ENCODE measurements around the gene ATF7.

ATF7 gene

GRCh38 chr12:53543539-53543938 is 82.6 kb downstream of the ATF7 start:
- no peaks in the 10 kb centered on the region for H3K9me3 ChIP-seq (ENCODE audit: insufficient read depth, low read length)
- no peak overlapping the region for H3K4me3 ChIP-seq (ENCODE audit: low read length)
- TF ChIP-seq, protein P1, sequence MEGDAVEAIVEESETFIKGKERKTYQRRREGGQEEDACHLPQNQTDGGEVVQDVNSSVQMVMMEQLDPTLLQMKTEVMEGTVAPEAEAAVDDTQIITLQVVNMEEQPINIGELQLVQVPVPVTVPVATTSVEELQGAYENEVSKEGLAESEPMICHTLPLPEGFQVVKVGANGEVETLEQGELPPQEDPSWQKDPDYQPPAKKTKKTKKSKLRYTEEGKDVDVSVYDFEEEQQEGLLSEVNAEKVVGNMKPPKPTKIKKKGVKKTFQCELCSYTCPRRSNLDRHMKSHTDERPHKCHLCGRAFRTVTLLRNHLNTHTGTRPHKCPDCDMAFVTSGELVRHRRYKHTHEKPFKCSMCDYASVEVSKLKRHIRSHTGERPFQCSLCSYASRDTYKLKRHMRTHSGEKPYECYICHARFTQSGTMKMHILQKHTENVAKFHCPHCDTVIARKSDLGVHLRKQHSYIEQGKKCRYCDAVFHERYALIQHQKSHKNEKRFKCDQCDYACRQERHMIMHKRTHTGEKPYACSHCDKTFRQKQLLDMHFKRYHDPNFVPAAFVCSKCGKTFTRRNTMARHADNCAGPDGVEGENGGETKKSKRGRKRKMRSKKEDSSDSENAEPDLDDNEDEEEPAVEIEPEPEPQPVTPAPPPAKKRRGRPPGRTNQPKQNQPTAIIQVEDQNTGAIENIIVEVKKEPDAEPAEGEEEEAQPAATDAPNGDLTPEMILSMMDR (IDR thresholded peaks at IDR 0.05; ENCODE audit: low read depth, low read length): peak; percentile 81
- TF ChIP-seq EZH2phosphoT487 (IDR thresholded peaks at IDR 0.05; ENCODE audit: low read depth): no peak
- H3K4me2 ChIP-seq (ENCODE audit: low read length): peak overlapping the region; percentile 23
- H3K4me1 ChIP-seq (ENCODE audit: low read length): peaks cover 6% of the 10 kb centered on the region; the same call in 1 of the 2 replicates
- H3K9ac ChIP-seq (ENCODE audit: low read length): no peak overlapping the region
- peak overlapping the region; percentile 11; the same call in 1 of the 2 replicates for H3K27ac ChIP-seq (ENCODE audit: low read length)
- H2AFZ ChIP-seq (ENCODE audit: low read depth, low read length): peak overlapping the region; percentile 81; the same call in 1 of the 2 replicates
- H3K79me2 ChIP-seq (ENCODE audit: low read length): no peaks in the 10 kb centered on the region
- no peaks in the 10 kb centered on the region for H3K27me3 ChIP-seq (ENCODE audit: low read depth, low read length)
- no peaks in the 10 kb centered on the region for H4K20me1 ChIP-seq (ENCODE audit: insufficient read depth, low read length)
- peaks cover 5% of the 10 kb centered on the region for H3K36me3 ChIP-seq (replicated peaks; ENCODE audit: low read depth, low read length)

- Histone ChIP-seq H3K9ac (ENCODE audit: low read length) (no peak overlapping the region), H3K79me2 (ENCODE audit: low read length) (no peaks in the 10 kb centered on the region), H3K4me1 (ENCODE audit: low read length) (peaks cover 6% of the 10 kb centered on the region; the same call in 1 of the 2 replicates), H3K27me3 (ENCODE audit: low read depth, low read length) (no peaks in the 10 kb centered on the region), H2AFZ (ENCODE audit: low read depth, low read length) (no peak overlapping the region), H3K9me3 (ENCODE audit: insufficient read depth, low read length) (no peaks in the 10 kb centered on the region), H3K4me3 (ENCODE audit: low read length) (no peak overlapping the region), H3K36me3 (replicated peaks; ENCODE audit: low read depth, low read length) (peaks cover 4% of the 10 kb centered on the region), H3K27ac (ENCODE audit: low read length) (no peak overlapping the region), H3K4me2 (ENCODE audit: low read length) (no peak overlapping the region), H4K20me1 (ENCODE audit: insufficient read depth, low read length) (no peaks in the 10 kb centered on the region)
- TF ChIP-seq, protein P1 (IDR thresholded peaks at IDR 0.05; ENCODE audit: low read depth, low read length): no peak
- TF ChIP-seq EZH2phosphoT487 (IDR thresholded peaks at IDR 0.05; ENCODE audit: low read depth): no peak
These were observed 86.7 kb downstream of the ATF7 start for GRCh38 chr12:53539526-53539925.

- Histone ChIP-seq H3K4me1 (ENCODE audit: low read length) (no peaks in the 10 kb centered on the region), H3K9ac (ENCODE audit: low read length) (no peak overlapping the region), H2AFZ (ENCODE audit: low read depth, low read length) (no peak overlapping the region), H3K4me2 (ENCODE audit: low read length) (no peak overlapping the region), H3K4me3 (ENCODE audit: low read length) (no peak overlapping the region), H3K27ac (ENCODE audit: low read length) (no peak overlapping the region), H4K20me1 (ENCODE audit: insufficient read depth, low read length) (no peaks in the 10 kb centered on the region), H3K79me2 (ENCODE audit: low read length) (no peaks in the 10 kb centered on the region), H3K36me3 (replicated peaks; ENCODE audit: low read depth, low read length) (peaks cover 7% of the 10 kb centered on the region), H3K9me3 (ENCODE audit: insufficient read depth, low read length) (no peaks in the 10 kb centered on the region), H3K27me3 (ENCODE audit: low read depth, low read length) (no peaks in the 10 kb centered on the region)
- TF ChIP-seq, protein P1 (IDR thresholded peaks at IDR 0.05; ENCODE audit: low read depth, low read length): no peak
- TF ChIP-seq EZH2phosphoT487 (IDR thresholded peaks at IDR 0.05; ENCODE audit: low read depth): no peak
These were observed 87.9 kb downstream of the ATF7 start for GRCh38 chr12:53538209-53538689.

DNA sequence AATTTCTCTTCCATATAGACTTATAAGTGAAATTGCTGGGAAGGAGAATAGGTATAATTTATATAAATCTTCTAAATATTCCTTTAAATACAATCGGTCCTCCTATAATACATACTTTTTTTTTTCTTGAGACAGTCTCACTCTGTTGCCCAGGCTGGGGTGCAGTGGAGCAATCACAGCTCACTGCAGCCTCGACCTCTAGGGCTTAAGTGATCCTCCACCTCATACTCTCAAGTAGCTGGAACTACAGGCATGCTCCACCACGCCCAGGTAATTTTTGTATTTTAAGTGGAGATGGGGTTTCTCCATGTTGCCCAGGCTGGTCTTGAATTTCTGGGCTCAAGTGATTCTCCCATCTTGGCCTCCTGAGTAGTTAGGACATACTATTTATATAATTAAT is 89.2 kb downstream of the ATF7 start:
- H3K79me2 ChIP-seq (ENCODE audit: low read length): no peaks in the 10 kb centered on the region
- TF ChIP-seq EZH2phosphoT487 (IDR thresholded peaks at IDR 0.05; ENCODE audit: low read depth): no peak
- TF ChIP-seq, protein P1 (IDR thresholded peaks at IDR 0.05; ENCODE audit: low read depth, low read length): no peak
- no peak overlapping the region for H3K27ac ChIP-seq (ENCODE audit: low read length)
- no peak overlapping the region for H3K9ac ChIP-seq (ENCODE audit: low read length)
- H3K4me2 ChIP-seq (ENCODE audit: low read length): no peak overlapping the region
- no peak overlapping the region for H3K4me3 ChIP-seq (ENCODE audit: low read length)
- no peaks in the 10 kb centered on the region for H4K20me1 ChIP-seq (ENCODE audit: insufficient read depth, low read length)
- H2AFZ ChIP-seq (ENCODE audit: low read depth, low read length): no peak overlapping the region
- H3K36me3 ChIP-seq (replicated peaks; ENCODE audit: low read depth, low read length): peaks cover 14% of the 10 kb centered on the region
- no peaks in the 10 kb centered on the region for H3K4me1 ChIP-seq (ENCODE audit: low read length)
- H3K27me3 ChIP-seq (ENCODE audit: low read depth, low read length): no peaks in the 10 kb centered on the region
- no peaks in the 10 kb centered on the region for H3K9me3 ChIP-seq (ENCODE audit: insufficient read depth, low read length)

Data from OCI-LY3 (cell line).